ENCODE data around the gene VPS51.

GRCh38 chr11:65107751-65108468, 11.9 kb downstream of the VPS51 start:
- TF ChIP-seq CTCF (conservative IDR thresholded peaks at IDR 0.05): no peak
- no peak for TF ChIP-seq ZFX (IDR thresholded peaks at IDR 0.05)
